H1 (cell line): Measurements from ENCODE around the gene WDR89. TPM values are rescaled to one million over a fixed set of nuclear protein-coding genes. Genes with fewer than 3 reads are reported as not detected.

Source experiments
- CBX8 ChIP-seq: fragments of 300-800, 300-1000 bp; sonication (generic); IDR thresholded peaks from 2 replicates; pipeline ENCODE4 v1.7.1; 2016; ENCODE audit warnings: low read depth, low read length, borderline replicate concordance
- CHD1 ChIP-seq: IDR thresholded peaks from 2 replicates; pipeline ENCODE4 v1.6.1; 2012; ENCODE audit warnings: low read depth, low read length, improper control_type of control experiment
- HDAC6 ChIP-seq: IDR thresholded peaks from one replicate; pipeline ENCODE4 v1.7.1; 2012; ENCODE audit warnings: low read depth, mild to moderate bottlenecking, inconsistent platforms, low read length, moderate library complexity
- NRF1 ChIP-seq: IDR thresholded peaks from 2 replicates; pipeline ENCODE4 v1.6.1; 2011; ENCODE audit warnings: mild to moderate bottlenecking, low read depth, low read length, improper control_type of control experiment
- PHF8 ChIP-seq: fragments of 200-600 bp; sonication (generic); conservative IDR thresholded peaks from 2 replicates; pipeline ENCODE4 v1.7.1; 2012; ENCODE audit warnings: low read depth, mild to moderate bottlenecking, inconsistent platforms, low read length, moderate library complexity
- RAD21 ChIP-seq, 2 experiments: IDR thresholded peaks in 1 of 2; conservative IDR thresholded peaks in 1 of 2; 2 replicates each; pipeline ENCODE4 v1.6.1; 2011; ENCODE audit warnings: low read depth in 2 of 2, low read length in 2 of 2, improper control_type of control experiment in 1 of 2, inconsistent platforms in 1 of 2, mild to moderate bottlenecking in 1 of 2, moderate library complexity in 1 of 2
- SP1 ChIP-seq: IDR thresholded peaks from 2 replicates; pipeline ENCODE4 v1.6.1; 2011; ENCODE audit warnings: low read depth, low read length
- polyA plus RNA-seq, 7 experiments: library from polyadenylated mRNA; depleted of rRNA in 3 of 7; stranded (reverse) in 5 of 7; unstranded in 2 of 7; fragments of >200 nt in 5 of 7; fragments of 200-250 nt in 2 of 7; gene quantifications; 1 replicate in 5 of 7; 2 replicates in 1 of 7; 4 replicates in 1 of 7; pipeline versions ENCODE4 v1.2.1 to v1.2.3, GENCODE V29; 2011 to 2013; ENCODE audit warnings: missing spikeins in 2 of 7, mixed read lengths in 2 of 7
- total RNA-seq: library from RNA; stranded (reverse); fragmentation: NEBNext Ultra II Directional; extraction: Animal tissue kit (Norgen Biotek cat#: 25700); gene quantifications from 2 replicates; pipeline ENCODE4 v1.2.1, GENCODE V29; 2021

WDR89 gene
- total and polyA plus RNA-seq, 2 of the 8 experiments (the other 6 are each of a cell fraction or from before 2014, with no cell fraction given), result 8.3 to 32.9 TPM

DNA sequence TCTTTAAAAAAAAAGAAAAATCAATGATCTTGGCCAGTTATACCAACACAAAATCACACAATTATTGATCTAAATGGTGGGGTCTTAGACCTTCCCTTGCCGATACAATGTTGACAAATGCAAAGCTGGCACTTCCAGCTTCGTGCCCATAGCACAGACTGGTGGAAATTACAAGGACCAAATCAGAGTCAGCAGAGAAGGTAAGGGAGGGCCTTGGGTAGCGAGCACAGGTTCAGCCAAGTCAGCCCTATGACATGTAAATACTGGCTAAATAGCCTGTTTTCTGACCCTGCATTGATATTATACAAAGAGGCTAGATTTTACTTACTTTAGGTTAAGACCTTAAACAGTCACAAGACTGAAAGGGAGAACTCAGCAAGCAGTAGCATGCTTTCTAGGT lies 30.3 kb upstream of the WDR89 start (continued):
- TF ChIP-seq RAD21 (IDR thresholded peaks at IDR 0.05 in 1 of 2, conservative IDR thresholded peaks at IDR 0.05 in 1 of 2; ENCODE audit: low read depth in 2 of 2, low read length in 2 of 2) (no peak), NRF1 (no peak), CBX8 (no peak), CHD1 (no peak), PHF8 (no peak), HDAC6 (no peak), SP1 (no peak)
- TF ChIP-seq, all 59 proteins: peak for 0
